ENCODE results near the gene TIMP2. TPM values are rescaled to one million over a fixed set of nuclear protein-coding genes. Genes with fewer than 3 reads are reported as not detected.

TIMP2 gene
- total RNA-seq, 2 experiments from 2014 or later = 6.2 to 7.0 TPM

- CTCF ChIA-PET = no interaction called here
- peaks cover 5% of the 10 kb centered on the region for H3K4me1 Mint-ChIP-seq (ENCODE audit: low read depth)
- no peaks in the 10 kb centered on the region for H3K9me3 ChIP-seq (ENCODE audit: control insufficient read depth in 1 of 2, insufficient read depth in 1 of 2, low read length in 2 of 2)
- no peak overlapping the region for H3K27ac Mint-ChIP-seq
- no peak overlapping the region for H3K4me3 ChIP-seq (ENCODE audit: low read length)
- H3K4me1 ChIP-seq (ENCODE audit: insufficient read depth, low read length) = peaks cover 5% of the 10 kb centered on the region
- no peaks in the 10 kb centered on the region for H3K27me3 Mint-ChIP-seq
- intact Hi-C loops (cut with DNase I, micrococcal nuclease) = no loop called here
- H3K36me3 ChIP-seq (ENCODE audit: insufficient read depth, low read length) = no peaks in the 10 kb centered on the region
- no peak overlapping the region for H3K27ac ChIP-seq (ENCODE audit: low read depth in 1 of 2, low read length in 2 of 2)
- no peaks in the 10 kb centered on the region for H3K36me3 Mint-ChIP-seq (ENCODE audit: low read depth)
- H3K9me3 Mint-ChIP-seq = no peaks in the 10 kb centered on the region
- POLR2A ChIA-PET = no interaction called here
- ATAC-seq (ENCODE audit: poor library complexity) (no peak), DNase-seq (no peak)
- no peak overlapping the region for H3K4me3 Mint-ChIP-seq
- TF ChIP-seq CTCF (IDR thresholded peaks at IDR 0.05) = no peak
- no peaks in the 10 kb centered on the region for H3K27me3 ChIP-seq (ENCODE audit: control insufficient read depth in 1 of 2, insufficient read depth in 2 of 2, low read length in 2 of 2)
These were observed 23.4 kb downstream of the TIMP2 start for GRCh38 chr17:78901806-78902205.

GRCh38 chr17:78900816-78901215 lies 24.4 kb downstream of the TIMP2 start:
- ChIA-PET POLR2A (no interaction called here), CTCF (no interaction called here)
- Histone ChIP-seq H3K27ac (ENCODE audit: low read depth in 1 of 2, low read length in 2 of 2) (no peak overlapping the region), H3K4me1 (ENCODE audit: insufficient read depth, low read length) (peaks cover 5% of the 10 kb centered on the region), H3K4me3 (ENCODE audit: low read length) (no peak overlapping the region), H3K9me3 (ENCODE audit: control insufficient read depth in 1 of 2, insufficient read depth in 1 of 2, low read length in 2 of 2) (no peaks in the 10 kb centered on the region), H3K36me3 (ENCODE audit: insufficient read depth, low read length) (no peaks in the 10 kb centered on the region), H3K27me3 (ENCODE audit: control insufficient read depth in 1 of 2, insufficient read depth in 2 of 2, low read length in 2 of 2) (no peaks in the 10 kb centered on the region)
- TF ChIP-seq CTCF (IDR thresholded peaks at IDR 0.05) = no peak
- ATAC-seq (ENCODE audit: poor library complexity) (no peak), DNase-seq (no peak)
- Mint-ChIP-seq H3K4me3 (no peak overlapping the region), H3K9me3 (no peaks in the 10 kb centered on the region), H3K36me3 (ENCODE audit: low read depth) (no peaks in the 10 kb centered on the region), H3K4me1 (ENCODE audit: low read depth) (peaks cover 5% of the 10 kb centered on the region), H3K27me3 (no peaks in the 10 kb centered on the region), H3K27ac (no peak overlapping the region)
- intact Hi-C loops (cut with DNase I, micrococcal nuclease) = no loop called here

GRCh38 chr17:78899361-78900260 lies 25.6 kb downstream of the TIMP2 start:
- Mint-ChIP-seq H3K36me3 (ENCODE audit: low read depth) (no peaks in the 10 kb centered on the region), H3K4me1 (ENCODE audit: low read depth) (peaks cover 5% of the 10 kb centered on the region), H3K27me3 (no peaks in the 10 kb centered on the region), H3K27ac (no peak overlapping the region), H3K9me3 (no peaks in the 10 kb centered on the region), H3K4me3 (no peak overlapping the region)
- Histone ChIP-seq H3K27me3 (ENCODE audit: control insufficient read depth in 1 of 2, insufficient read depth in 2 of 2, low read length in 2 of 2) (no peaks in the 10 kb centered on the region), H3K9me3 (ENCODE audit: control insufficient read depth in 1 of 2, insufficient read depth in 1 of 2, low read length in 2 of 2) (no peaks in the 10 kb centered on the region), H3K4me1 (ENCODE audit: insufficient read depth, low read length) (peaks cover 5% of the 10 kb centered on the region), H3K36me3 (ENCODE audit: insufficient read depth, low read length) (no peaks in the 10 kb centered on the region), H3K27ac (ENCODE audit: low read depth in 1 of 2, low read length in 2 of 2) (no peak overlapping the region), H3K4me3 (ENCODE audit: low read length) (no peak overlapping the region)
- no peak for DNase-seq
- POLR2A ChIA-PET = no interaction called here
- CTCF ChIA-PET = no interaction called here
- TF ChIP-seq CTCF (IDR thresholded peaks at IDR 0.05) = no peak
- intact Hi-C loops (cut with DNase I, micrococcal nuclease) = no loop called here
- no peak for ATAC-seq (ENCODE audit: poor library complexity)
